HepG2 (cell line): Measurements from ENCODE around the gene RETREG2. TPM values are rescaled to one million over a fixed set of nuclear protein-coding genes. Genes with fewer than 3 reads are reported as not detected.

Experiments
- CHD2 ChIP-seq: IDR thresholded peaks from 2 replicates; pipeline ENCODE4 v1.6.1; 2011; ENCODE audit warnings: low read depth, low read length, improper control_type of control experiment
- DPF2 ChIP-seq: sonication (generic); formaldehyde crosslinking; IDR thresholded peaks from 2 replicates; pipeline ENCODE4 v1.4.0; 2020; ENCODE audit warnings: mild to moderate bottlenecking, low read depth, missing genetic modification reagents, borderline replicate concordance
- FOXO4 ChIP-seq: sonication (generic); formaldehyde crosslinking; conservative IDR thresholded peaks from 2 replicates; pipeline ENCODE4 v1.8.1; 2023; ENCODE audit warnings: missing genetic modification reagents
- FUBP1 ChIP-seq: sonication (generic); formaldehyde crosslinking; IDR thresholded peaks from 2 replicates; pipeline ENCODE4 v1.5.1; 2020; ENCODE audit warnings: missing genetic modification reagents, mild to moderate bottlenecking, borderline replicate concordance
- HOMEZ ChIP-seq: IDR thresholded peaks from 2 replicates; pipeline ENCODE4 v1.6.1; 2016; ENCODE audit warnings: low read depth
- KLF16 ChIP-seq, 2 experiments: sonication (generic) in 1 of 2; formaldehyde crosslinking in 1 of 2; IDR thresholded peaks; 2 replicates each; pipeline versions ENCODE4 v1.6.1 to v1.8.0; 2016 to 2023; ENCODE audit warnings: missing genetic modification reagents in 2 of 2, missing compliant biosample characterization in 1 of 2
- KLF9 ChIP-seq: IDR thresholded peaks from 2 replicates; pipeline ENCODE4 v1.6.1; 2016; ENCODE audit warnings: low read depth
- PLSCR1 ChIP-seq: sonication (generic); formaldehyde crosslinking; IDR thresholded peaks from 2 replicates; pipeline ENCODE4 v1.5.0; 2020; ENCODE audit warnings: missing genetic modification reagents, mild to moderate bottlenecking, borderline replicate concordance
- SIN3B ChIP-seq: fragments of 150-350 bp; IDR thresholded peaks from 2 replicates; pipeline ENCODE4 v1.6.1; 2014; ENCODE audit warnings: low read length
- SOX5 ChIP-seq: IDR thresholded peaks from 2 replicates; pipeline ENCODE4 v1.6.1; 2016; ENCODE audit warnings: borderline replicate concordance
- SP2 ChIP-seq: sonication (generic); formaldehyde crosslinking; IDR thresholded peaks from 2 replicates; pipeline ENCODE4 v1.5.1; 2020; ENCODE audit warnings: mild to moderate bottlenecking, missing genetic modification reagents
- TOPORS ChIP-seq: sonication (generic); formaldehyde crosslinking; IDR thresholded peaks from 2 replicates; pipeline ENCODE4 v1.8.0; 2023; ENCODE audit warnings: mild to moderate bottlenecking, missing genetic modification reagents
- XRCC5 ChIP-seq: fragments of 200-400 bp; formaldehyde crosslinking; optimal IDR thresholded peaks from 2 replicates; pipeline ENCODE3; 2017; ENCODE audit warnings: mild to moderate bottlenecking, low read length
- ZMYM2 ChIP-seq: sonication (generic); formaldehyde crosslinking; IDR thresholded peaks from 2 replicates; pipeline ENCODE4 v1.8.0; 2022; ENCODE audit warnings: mild to moderate bottlenecking, missing genetic modification reagents
- ZNF280D ChIP-seq: sonication (generic); formaldehyde crosslinking; IDR thresholded peaks from 2 replicates; pipeline ENCODE4 v1.5.1; 2020; ENCODE audit warnings: mild to moderate bottlenecking, missing genetic modification reagents
- ZNF484 ChIP-seq: sonication (generic); formaldehyde crosslinking; IDR thresholded peaks from 2 replicates; pipeline ENCODE4 v1.5.1; 2020; ENCODE audit warnings: mild to moderate bottlenecking, low read depth, missing genetic modification reagents, borderline replicate concordance
- ZNF616 ChIP-seq: sonication (generic); formaldehyde crosslinking; IDR thresholded peaks from 2 replicates; pipeline ENCODE4 v1.5.0; 2020; ENCODE audit warnings: low read depth, mild to moderate bottlenecking, missing genetic modification reagents
- ZNF766 ChIP-seq: sonication (generic); formaldehyde crosslinking; IDR thresholded peaks from 2 replicates; pipeline ENCODE4 v1.5.0; 2020; ENCODE audit warnings: missing genetic modification reagents, borderline replicate concordance
- ZSCAN21 ChIP-seq: sonication (generic); formaldehyde crosslinking; IDR thresholded peaks from 2 replicates; pipeline ENCODE4 v1.8.0; 2022; ENCODE audit warnings: mild to moderate bottlenecking, missing genetic modification reagents, moderate library complexity, borderline replicate concordance
- polyA plus RNA-seq, 8 experiments: library from polyadenylated mRNA; depleted of rRNA in 3 of 8; stranded (reverse) in 7 of 8; unstranded in 1 of 8; fragments of >200 nt; fragmentation: Illumina TruSeq in 4 of 8; extraction: Trizol in 4 of 8; gene quantifications; 2 replicates each; pipeline versions ENCODE4 v1.2.1 to v1.2.3, GENCODE V29; 2011 to 2016; ENCODE audit warnings: low read depth in 4 of 8, missing spikeins in 1 of 8, mixed read lengths in 1 of 8; ENCODE audit not compliant: insufficient read depth in 1 of 8
- total RNA-seq, 5 experiments: library from RNA; depleted of rRNA; stranded (reverse); fragments of >200 nt; fragmentation: Illumina TruSeq; extraction: Trizol; gene quantifications; 2 replicates each; pipeline ENCODE4 v1.2.3, GENCODE V29; 2016; ENCODE audit warnings: low read depth in 1 of 5

The RETREG2 gene
- total and polyA plus RNA-seq, 2 of the 13 experiments (the other 11 are each of a cell fraction or from before 2014, with no cell fraction given) = 86.0 to 134 TPM

- TF ChIP-seq KLF9 = no peak
- no peak for TF ChIP-seq CHD2
- no peak for TF ChIP-seq DPF2 (CRISPR knock-in tag)
- TF ChIP-seq ZNF616 (CRISPR knock-in tag) = peak; percentile 27
- TF ChIP-seq SP2 = peak; percentile 78
- peak; percentile 14; the same call in 1 of the 2 replicates for TF ChIP-seq TOPORS
- TF ChIP-seq SOX5 = peak; percentile 46; the same call in 1 of the 2 replicates
- TF ChIP-seq ZMYM2 (CRISPR knock-in tag) = no peak
- no peak for TF ChIP-seq ZNF766
- 0 out of 2 replicates have a peak, but pooled peaks have one; percentile 71 for TF ChIP-seq FOXO4 (CRISPR knock-in tag)
- peak; percentile 61; the same call in 1 of the 2 replicates for TF ChIP-seq PLSCR1 (CRISPR knock-in tag)
- no peak for TF ChIP-seq FUBP1 (CRISPR knock-in tag)
- peak; percentile 63; the same call in 1 of the 2 replicates for TF ChIP-seq SIN3B
- peak in 1 of 2 experiments; percentile 53; a peak in 1 of 4 replicates for TF ChIP-seq KLF16 (CRISPR knock-in tag; IDR thresholded peaks at IDR 0.05)
- no peak; the same call in 1 of the 2 replicates for TF ChIP-seq HOMEZ (CRISPR knock-in tag)
- peak; percentile 36; the same call in 1 of the 2 replicates for TF ChIP-seq ZSCAN21
- no peak; the same call in 1 of the 2 replicates for TF ChIP-seq ZNF280D (CRISPR knock-in tag)
- TF ChIP-seq XRCC5 = peak; percentile 73
- TF ChIP-seq ZNF484 (CRISPR knock-in tag) = no peak; the same call in 1 of the 2 replicates
These were observed at the start of gene RETREG2 (continued) for GRCh38 chr2:219177552-219178376.
